Stimulated activated memory B cell treated with anti-CD40 and anti-IgM and Interleukin-4, amounts not matched to agents 10 μg/mL and 1 μg/mL and 100 μg/mL, for 72 hours (primary cell): Measurements from ENCODE around the gene SPSB4.
A peak's percentile ranks its signal among the peaks of the same experiment; 100 is the strongest.

Source experiments
- ATAC-seq: fragments of 150-1000 bp; cut with Tn5 transposase; 2 replicates; pipeline ENCODE4 v1.10.0; 2021
- H3K27ac Mint-ChIP-seq: one replicate; pipeline ENCODE4 v1.8.0; 2022; ENCODE audit warnings: mild to moderate bottlenecking, mixed read lengths
- H3K27me3 Mint-ChIP-seq: one replicate; pipeline ENCODE4 v1.8.0; 2022; ENCODE audit warnings: mixed read lengths
- H3K36me3 Mint-ChIP-seq: one replicate; pipeline ENCODE4 v1.8.0; 2022; ENCODE audit warnings: mixed read lengths
- H3K4me1 Mint-ChIP-seq: one replicate; pipeline ENCODE4 v1.8.0; 2022; ENCODE audit warnings: mixed read lengths
- H3K4me3 Mint-ChIP-seq: one replicate; pipeline ENCODE4 v1.8.0; 2022; ENCODE audit warnings: mild to moderate bottlenecking, moderate library complexity, mixed read lengths
- H3K9me3 Mint-ChIP-seq: one replicate; pipeline ENCODE4 v1.8.0; 2022; ENCODE audit warnings: mixed read lengths

SPSB4 gene

GRCh38 chr3:141045849-141046248, 5.3 kb upstream of the SPSB4 start:
- no peak overlapping the region for H3K4me3 Mint-ChIP-seq

GRCh38 chr3:141047168-141047567, 4.0 kb upstream of the SPSB4 start:
- Mint-ChIP-seq H3K27me3 (peaks cover 52% of the 10 kb centered on the region), H3K27ac (no peak overlapping the region), H3K36me3 (no peaks in the 10 kb centered on the region), H3K4me1 (peaks cover 14% of the 10 kb centered on the region), H3K9me3 (no peaks in the 10 kb centered on the region), H3K4me3 (no peak overlapping the region)
- no peak for ATAC-seq

More at GRCh38 chr3:141045849-141046248, 5.3 kb upstream of the SPSB4 start:
- Mint-ChIP-seq H3K9me3 (no peaks in the 10 kb centered on the region), H3K27ac (no peak overlapping the region), H3K27me3 (peaks cover 46% of the 10 kb centered on the region), H3K4me1 (peaks cover 12% of the 10 kb centered on the region), H3K36me3 (no peaks in the 10 kb centered on the region)
- no peak for ATAC-seq

- Mint-ChIP-seq H3K27me3 (peaks cover 71% of the 10 kb centered on the region), H3K36me3 (no peaks in the 10 kb centered on the region), H3K9me3 (no peaks in the 10 kb centered on the region), H3K27ac (no peak overlapping the region), H3K4me1 (peaks cover 18% of the 10 kb centered on the region), H3K4me3 (no peak overlapping the region)
- ATAC-seq: no peak
Observed at GRCh38 chr3:141049681-141050080, 1.5 kb upstream of the SPSB4 start.

- Mint-ChIP-seq H3K4me1 (peaks cover 18% of the 10 kb centered on the region), H3K27ac (no peak overlapping the region), H3K36me3 (no peaks in the 10 kb centered on the region), H3K4me3 (no peak overlapping the region), H3K27me3 (peaks cover 81% of the 10 kb centered on the region), H3K9me3 (no peaks in the 10 kb centered on the region)
- no peak for ATAC-seq
Observed at GRCh38 chr3:141051443-141052200, 475 bp downstream of the SPSB4 start.

GRCh38 chr3:141052201-141053069, 1.3 kb downstream of the SPSB4 start:
- Mint-ChIP-seq H3K36me3 (no peaks in the 10 kb centered on the region), H3K27ac (no peak overlapping the region), H3K4me1 (peaks cover 18% of the 10 kb centered on the region), H3K27me3 (peaks cover 73% of the 10 kb centered on the region), H3K9me3 (no peaks in the 10 kb centered on the region), H3K4me3 (no peak overlapping the region)
- no peak for ATAC-seq

- H3K4me3 Mint-ChIP-seq: no peak overlapping the region
- H3K4me1 Mint-ChIP-seq: peaks cover 13% of the 10 kb centered on the region
- H3K9me3 Mint-ChIP-seq: no peaks in the 10 kb centered on the region
- H3K27ac Mint-ChIP-seq: no peak overlapping the region
- H3K36me3 Mint-ChIP-seq: no peaks in the 10 kb centered on the region
- ATAC-seq: peak; percentile 2
- peaks cover 46% of the 10 kb centered on the region for H3K27me3 Mint-ChIP-seq
Observed at GRCh38 chr3:141055136-141055535, 4.0 kb downstream of the SPSB4 start.

GRCh38 chr3:141055536-141056445, 4.6 kb downstream of the SPSB4 start:
- Mint-ChIP-seq H3K27me3 (peaks cover 39% of the 10 kb centered on the region), H3K4me3 (no peak overlapping the region), H3K27ac (no peak overlapping the region), H3K9me3 (no peaks in the 10 kb centered on the region), H3K36me3 (no peaks in the 10 kb centered on the region), H3K4me1 (peaks cover 7% of the 10 kb centered on the region)
- no peak for ATAC-seq

GRCh38 chr3:141056751-141057171, 5.6 kb downstream of the SPSB4 start:
- no peaks in the 10 kb centered on the region for H3K36me3 Mint-ChIP-seq
- no peak for ATAC-seq
- H3K9me3 Mint-ChIP-seq: no peaks in the 10 kb centered on the region
- H3K4me3 Mint-ChIP-seq: no peak overlapping the region
- no peak overlapping the region for H3K27ac Mint-ChIP-seq
- peaks cover 37% of the 10 kb centered on the region for H3K27me3 Mint-ChIP-seq
- H3K4me1 Mint-ChIP-seq: peaks cover 5% of the 10 kb centered on the region

- Mint-ChIP-seq H3K36me3 (no peaks in the 10 kb centered on the region), H3K4me1 (peaks cover under 1% of the 10 kb centered on the region), H3K27ac (no peak overlapping the region), H3K9me3 (no peaks in the 10 kb centered on the region), H3K27me3 (peaks cover 31% of the 10 kb centered on the region), H3K4me3 (no peak overlapping the region)
- ATAC-seq: no peak
Observed at GRCh38 chr3:141057436-141057835, 6.3 kb downstream of the SPSB4 start.

GRCh38 chr3:141057946-141058800, 7.0 kb downstream of the SPSB4 start:
- ATAC-seq: no peak
- Mint-ChIP-seq H3K4me3 (no peak overlapping the region), H3K27ac (no peak overlapping the region), H3K9me3 (no peaks in the 10 kb centered on the region), H3K27me3 (peaks cover 28% of the 10 kb centered on the region), H3K36me3 (no peaks in the 10 kb centered on the region), H3K4me1 (no peaks in the 10 kb centered on the region)

- no peak overlapping the region for H3K27ac Mint-ChIP-seq
- no peaks in the 10 kb centered on the region for H3K36me3 Mint-ChIP-seq
- ATAC-seq: no peak
- no peaks in the 10 kb centered on the region for H3K9me3 Mint-ChIP-seq
- H3K4me1 Mint-ChIP-seq: no peaks in the 10 kb centered on the region
- no peak overlapping the region for H3K4me3 Mint-ChIP-seq
- H3K27me3 Mint-ChIP-seq: peaks cover 24% of the 10 kb centered on the region
Observed at GRCh38 chr3:141058996-141059395, 7.8 kb downstream of the SPSB4 start.

GRCh38 chr3:141059816-141060215, 8.7 kb downstream of the SPSB4 start:
- Mint-ChIP-seq H3K36me3 (no peaks in the 10 kb centered on the region), H3K27me3 (peaks cover 21% of the 10 kb centered on the region)

GRCh38 chr3:141060327-141060726, 9.2 kb downstream of the SPSB4 start:
- H3K36me3 Mint-ChIP-seq: no peaks in the 10 kb centered on the region
- no peak overlapping the region for H3K27ac Mint-ChIP-seq
- H3K4me3 Mint-ChIP-seq: no peak overlapping the region
- H3K9me3 Mint-ChIP-seq: no peaks in the 10 kb centered on the region
- peaks cover 16% of the 10 kb centered on the region for H3K27me3 Mint-ChIP-seq
- peak; percentile 5 for ATAC-seq
- no peaks in the 10 kb centered on the region for H3K4me1 Mint-ChIP-seq

More at GRCh38 chr3:141059816-141060215, 8.7 kb downstream of the SPSB4 start:
- Mint-ChIP-seq H3K9me3 (no peaks in the 10 kb centered on the region), H3K4me3 (no peak overlapping the region), H3K4me1 (no peaks in the 10 kb centered on the region), H3K27ac (no peak overlapping the region)
- no peak for ATAC-seq

GRCh38 chr3:141063831-141064230, 12.7 kb downstream of the SPSB4 start:
- H3K27me3 Mint-ChIP-seq: peaks cover 8% of the 10 kb centered on the region
- no peak for ATAC-seq
- H3K4me1 Mint-ChIP-seq: no peaks in the 10 kb centered on the region
- no peak overlapping the region for H3K27ac Mint-ChIP-seq
- H3K4me3 Mint-ChIP-seq: no peak overlapping the region
- no peaks in the 10 kb centered on the region for H3K9me3 Mint-ChIP-seq
- no peaks in the 10 kb centered on the region for H3K36me3 Mint-ChIP-seq
